ENCODE data around the gene ANKRD53.
"Not testable (repeated sequence)": the region's sequence is repeated elsewhere in the genome, so short reads cannot be mapped to it uniquely, and the experiment has no call there.

ANKRD53 gene

DNA sequence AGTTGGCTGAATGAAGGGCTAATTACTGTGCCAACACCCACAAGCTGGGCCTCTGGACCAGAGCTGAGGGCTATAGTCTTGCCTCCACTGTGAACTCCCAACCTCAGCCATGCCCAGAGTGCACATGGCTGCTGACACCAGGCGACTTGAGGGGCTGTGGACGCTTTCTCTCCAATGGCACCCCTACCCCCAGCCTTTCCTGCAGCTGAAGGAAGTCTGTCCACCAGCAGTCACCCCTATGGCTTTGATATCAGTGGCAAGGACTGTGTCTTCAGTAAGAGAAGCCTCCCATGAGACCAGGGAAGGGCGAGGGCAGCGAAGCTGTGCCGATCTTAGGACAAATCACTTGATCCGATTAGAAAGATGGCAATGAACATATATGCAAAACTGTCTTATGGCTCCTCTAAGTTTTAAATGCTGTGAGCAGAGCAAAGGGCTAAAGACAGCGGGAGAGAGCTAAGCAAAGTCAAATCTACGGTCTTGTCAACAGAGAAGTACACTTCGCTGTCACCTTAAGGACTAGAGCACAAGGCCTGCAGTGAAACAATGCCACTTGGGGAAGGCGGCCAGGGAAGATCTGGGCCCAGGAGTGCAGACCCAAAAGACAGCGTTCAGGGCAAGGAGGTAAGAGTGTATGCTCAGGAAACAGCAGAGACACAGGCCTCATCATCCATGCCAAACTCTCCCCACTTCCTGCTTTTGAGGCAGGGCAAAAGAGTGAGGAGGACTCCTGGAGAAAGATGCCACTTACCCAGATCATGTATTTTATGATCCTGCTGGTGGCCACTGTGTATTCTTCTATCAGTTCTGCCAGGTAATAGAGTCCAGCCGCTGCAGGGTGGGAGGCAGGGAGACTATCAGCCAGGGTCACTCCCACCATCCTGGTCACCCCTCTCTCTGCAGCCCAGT is 14.8 kb downstream of the ANKRD53 start:
- no peak for DNase-seq

DNA sequence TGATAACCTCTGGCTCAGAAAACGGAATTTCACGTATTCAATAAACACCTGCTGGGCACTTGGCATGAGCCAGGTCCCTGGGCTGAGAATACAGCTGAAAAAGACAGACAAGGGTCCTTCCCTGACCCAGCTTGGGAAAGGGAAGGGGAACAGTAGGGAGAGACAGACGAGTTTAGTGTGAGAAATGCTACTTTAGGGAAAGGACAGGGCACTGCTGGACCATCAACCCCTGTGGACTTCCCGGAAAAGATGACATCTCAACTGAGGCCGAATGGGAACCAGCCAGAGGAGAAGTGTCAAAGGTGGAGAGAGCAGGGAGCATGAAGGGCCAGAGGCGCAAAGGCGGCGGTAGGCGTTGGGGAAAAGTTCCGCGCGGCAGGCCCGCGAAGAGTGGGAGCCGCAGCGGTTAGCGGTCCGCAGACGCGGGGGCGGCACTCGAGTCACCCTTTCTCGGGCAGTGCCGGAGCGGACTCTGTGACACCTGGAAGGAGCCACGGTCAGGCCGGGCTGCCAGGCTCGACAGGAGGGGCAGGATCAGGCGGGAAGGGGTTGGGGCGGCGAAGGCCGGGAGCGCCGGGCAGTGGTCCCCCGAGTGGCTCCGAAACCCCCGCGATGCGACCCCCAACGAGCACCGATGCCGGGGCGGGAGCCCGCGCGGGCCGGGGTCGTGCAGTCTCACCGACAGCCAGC is 15.7 kb downstream of the ANKRD53 start:
- DNase-seq, result no peak

DNA sequence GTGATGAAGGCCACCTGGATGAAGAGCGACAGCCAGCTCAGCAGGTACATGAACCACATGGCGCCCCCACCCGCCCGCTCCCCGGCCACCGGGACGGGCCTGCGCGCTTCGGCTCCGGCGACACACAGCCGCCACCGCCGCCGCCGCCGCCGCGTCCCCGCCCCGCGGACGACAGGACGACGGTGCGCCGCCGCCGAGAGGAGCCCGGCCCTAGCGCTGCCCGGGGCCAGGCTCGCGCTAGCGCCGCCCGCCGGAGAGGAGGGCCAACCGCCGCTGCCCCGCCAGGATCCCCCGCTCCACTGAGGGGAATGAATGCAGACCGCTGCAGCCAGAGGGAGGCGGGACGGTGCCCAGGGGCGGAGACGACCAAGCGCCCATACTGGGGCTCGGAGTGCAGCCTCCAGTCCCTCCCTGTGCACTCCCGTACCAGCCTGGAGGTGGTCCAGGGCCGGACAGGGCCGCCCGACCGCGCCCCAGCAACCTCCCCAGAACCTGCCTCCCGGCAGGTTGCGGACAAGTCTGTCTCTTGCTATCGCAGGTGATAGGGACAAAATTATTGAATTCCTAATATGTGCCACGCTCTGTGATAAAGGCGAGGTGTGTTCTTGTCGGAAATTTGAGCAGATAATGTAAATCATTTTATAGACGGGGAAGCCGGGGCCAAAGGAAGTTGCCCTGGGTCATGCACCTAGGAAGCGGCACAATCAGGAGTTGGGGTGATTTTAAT is 16.4 kb downstream of the ANKRD53 start, which contains the start of gene TEX261:
TSS of gene TEX261 (minus strand) at position 175 of the 727 bp plus-strand sequence. CDS start at position 59, 116 bp downstream.
- DNase-seq, result peak; percentile 95

DNA sequence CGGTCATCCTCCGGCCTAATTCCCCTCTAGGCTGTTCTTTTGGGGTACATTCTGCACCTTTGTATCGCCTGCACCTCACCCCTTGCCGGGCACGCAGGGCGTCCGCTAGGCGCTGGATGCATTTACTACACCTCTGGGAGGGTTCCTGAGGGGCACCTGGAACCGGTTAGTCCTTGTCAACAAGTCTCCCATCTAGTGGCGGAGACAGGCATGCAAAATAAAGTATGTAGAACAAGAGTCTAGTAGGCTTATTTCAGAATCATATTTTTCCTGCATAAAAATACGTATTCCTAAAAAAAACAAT is 16.9 kb downstream of the ANKRD53 start:
- no peak for DNase-seq

DNA sequence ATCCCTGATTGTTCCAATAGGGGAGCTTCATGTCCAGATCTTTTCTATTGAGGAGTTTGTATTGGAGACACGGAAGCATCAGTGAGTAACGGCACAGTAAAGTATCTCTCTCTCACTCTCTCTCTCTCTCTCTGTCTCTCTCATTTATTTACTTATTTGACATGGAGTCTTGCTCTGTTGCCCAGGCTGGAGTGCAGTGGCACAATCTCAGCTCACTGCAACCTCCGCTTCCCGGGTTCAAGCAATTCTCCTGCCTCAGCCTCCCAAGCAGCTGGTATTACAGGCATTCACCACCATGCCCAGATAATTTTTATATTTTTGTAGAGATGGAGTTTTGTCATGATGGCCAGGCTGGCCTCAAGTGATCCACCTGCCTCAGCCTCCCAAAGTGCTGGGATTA is 20.5 kb downstream of the ANKRD53 start:
- DNase-seq, result not testable (repeated sequence)

DNA sequence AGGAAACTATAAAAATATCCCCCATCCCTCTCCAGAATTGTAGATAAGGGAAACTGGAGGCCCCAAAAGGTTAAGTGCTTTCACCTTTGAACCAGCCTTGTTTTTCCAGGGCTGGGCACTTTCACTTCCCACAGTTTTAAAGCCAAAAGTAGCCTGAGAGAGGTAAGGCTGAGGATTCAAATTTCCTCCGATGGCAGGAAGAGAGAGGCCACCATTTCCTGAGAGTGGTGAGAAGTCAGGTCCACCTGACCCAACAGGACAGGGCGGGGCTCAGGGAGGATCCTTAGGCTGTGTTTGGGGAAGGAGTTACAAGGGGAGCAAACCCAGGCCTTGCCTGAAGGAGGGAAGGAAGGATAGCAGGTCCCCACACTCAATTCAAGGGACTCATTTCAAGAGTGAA is 20.9 kb downstream of the ANKRD53 start:
- DNase-seq, result no peak

DNA sequence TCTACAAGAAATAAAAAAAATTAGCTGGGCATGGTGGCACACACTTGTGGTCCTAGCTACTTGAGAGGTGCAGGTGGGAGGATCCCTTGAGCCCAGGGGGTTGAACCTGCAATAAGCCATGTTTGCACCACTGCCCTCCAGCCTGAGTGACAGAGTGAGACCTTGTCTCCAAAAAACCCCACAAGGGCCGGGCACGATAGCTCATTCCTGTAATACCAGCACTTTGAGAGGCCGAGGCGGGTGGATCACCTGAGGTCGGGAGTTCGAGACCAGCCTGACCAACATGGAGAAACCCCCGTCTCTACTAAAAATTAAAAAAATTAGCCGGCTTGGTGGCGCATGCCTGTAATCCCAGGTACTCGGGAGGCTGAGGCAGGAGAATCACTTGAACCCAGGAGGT is 21.5 kb downstream of the ANKRD53 start:
- DNase-seq, result not testable (repeated sequence)

DNA sequence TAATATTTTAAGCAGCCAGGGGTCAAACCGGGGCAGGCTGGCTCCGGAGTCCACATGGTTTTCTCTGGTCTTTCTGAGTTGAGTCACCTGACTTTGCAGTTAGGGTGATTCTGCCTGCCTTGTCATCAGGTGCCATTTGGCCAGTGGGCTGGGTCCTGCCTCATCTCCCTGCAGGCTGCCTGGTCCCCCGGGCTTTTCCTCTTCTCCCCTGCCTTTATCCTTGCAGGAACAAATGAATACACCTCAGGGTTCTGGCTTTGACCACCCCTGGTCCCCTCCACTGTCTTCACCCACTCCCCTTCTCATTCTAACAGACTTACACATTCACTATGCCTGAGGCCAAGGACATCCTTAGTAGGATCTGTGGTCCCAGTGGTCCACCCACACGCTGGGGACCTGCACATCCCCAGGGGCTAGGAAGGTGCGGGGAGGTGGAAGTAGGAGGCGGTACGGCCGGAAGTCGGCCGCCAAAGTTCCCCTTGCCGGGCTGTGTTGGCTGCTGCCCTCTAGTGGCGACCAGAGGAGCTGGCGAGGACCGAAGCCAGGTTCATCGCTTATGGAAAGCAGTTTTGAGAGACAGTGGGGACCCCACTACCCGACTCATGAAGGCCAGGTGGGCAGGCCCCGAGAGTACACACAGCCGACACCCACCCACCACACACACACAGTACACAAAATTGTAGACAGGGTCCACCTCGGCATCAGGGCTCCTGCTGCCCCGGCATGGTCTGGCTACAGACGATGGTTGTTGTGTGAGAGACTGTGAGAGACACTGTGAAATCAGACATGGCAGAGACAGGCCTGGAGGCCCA is 22.6 kb downstream of the ANKRD53 start:
- peak; percentile 81 for DNase-seq

DNA sequence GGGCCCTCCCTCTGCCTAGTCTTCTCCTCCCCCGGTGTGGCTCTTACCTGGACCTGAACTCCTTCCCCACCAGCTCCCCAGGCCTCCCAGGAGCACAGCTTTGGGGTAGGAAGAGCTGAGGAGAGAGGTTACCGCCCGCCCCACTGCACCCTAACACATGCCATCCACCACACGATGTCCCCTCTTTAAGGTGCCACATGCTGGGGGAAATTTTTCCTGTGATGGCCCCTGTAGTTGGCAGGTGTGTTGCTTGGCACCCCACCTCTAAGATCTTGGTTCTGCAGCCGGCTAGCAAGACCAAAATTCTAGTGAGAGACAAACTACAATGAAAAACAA is 23.1 kb downstream of the ANKRD53 start:
- no peak for DNase-seq

DNA sequence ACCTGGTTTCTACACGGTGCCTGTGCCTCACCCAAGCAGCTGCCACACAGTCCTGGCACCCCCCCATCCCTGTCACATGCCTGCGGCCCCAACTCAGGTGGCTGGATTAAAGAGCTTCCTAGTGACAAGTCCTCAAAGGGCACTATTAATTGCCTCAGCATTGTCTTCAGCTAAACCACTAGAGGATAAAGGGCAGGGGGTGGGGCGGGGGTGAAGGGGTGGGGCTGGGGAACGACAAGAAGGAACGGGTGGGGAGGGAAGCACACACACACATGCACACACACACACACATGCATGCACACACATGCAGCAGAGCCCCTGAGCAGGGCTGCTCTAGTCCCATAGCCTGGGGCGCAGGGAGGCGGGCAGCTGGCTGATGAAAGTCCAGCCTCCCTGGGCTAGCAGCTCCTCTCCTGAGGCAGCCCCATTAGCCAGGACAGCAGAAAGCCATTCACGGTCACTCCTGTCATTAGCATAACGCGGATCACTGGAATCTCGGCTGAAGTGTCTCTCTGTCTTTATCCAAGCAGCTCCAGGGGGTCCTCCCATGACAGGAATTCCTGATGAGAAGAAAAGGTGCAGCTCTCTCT is 23.6 kb downstream of the ANKRD53 start:
- DNase-seq, result peak; percentile 96

DNA sequence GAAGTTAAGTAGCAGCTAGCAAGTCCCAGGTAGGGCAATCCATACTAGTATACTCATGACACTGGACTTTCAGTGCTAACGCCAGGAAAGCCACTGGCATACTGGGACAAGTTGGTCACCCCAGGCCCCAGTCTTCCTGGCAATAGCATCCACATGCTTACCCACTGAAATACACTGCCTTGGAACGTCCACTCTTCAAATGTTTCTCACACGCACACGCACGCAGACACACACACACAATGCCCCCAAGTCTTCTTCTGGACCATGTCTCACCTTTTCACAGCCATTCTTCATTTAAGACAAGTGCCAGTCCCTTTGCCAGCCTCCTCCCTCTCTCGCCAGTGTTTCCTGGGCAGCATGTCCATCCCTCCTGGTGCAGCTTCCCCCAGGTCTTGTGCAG is 25.0 kb downstream of the ANKRD53 start:
- DNase-seq, result no peak

DNA sequence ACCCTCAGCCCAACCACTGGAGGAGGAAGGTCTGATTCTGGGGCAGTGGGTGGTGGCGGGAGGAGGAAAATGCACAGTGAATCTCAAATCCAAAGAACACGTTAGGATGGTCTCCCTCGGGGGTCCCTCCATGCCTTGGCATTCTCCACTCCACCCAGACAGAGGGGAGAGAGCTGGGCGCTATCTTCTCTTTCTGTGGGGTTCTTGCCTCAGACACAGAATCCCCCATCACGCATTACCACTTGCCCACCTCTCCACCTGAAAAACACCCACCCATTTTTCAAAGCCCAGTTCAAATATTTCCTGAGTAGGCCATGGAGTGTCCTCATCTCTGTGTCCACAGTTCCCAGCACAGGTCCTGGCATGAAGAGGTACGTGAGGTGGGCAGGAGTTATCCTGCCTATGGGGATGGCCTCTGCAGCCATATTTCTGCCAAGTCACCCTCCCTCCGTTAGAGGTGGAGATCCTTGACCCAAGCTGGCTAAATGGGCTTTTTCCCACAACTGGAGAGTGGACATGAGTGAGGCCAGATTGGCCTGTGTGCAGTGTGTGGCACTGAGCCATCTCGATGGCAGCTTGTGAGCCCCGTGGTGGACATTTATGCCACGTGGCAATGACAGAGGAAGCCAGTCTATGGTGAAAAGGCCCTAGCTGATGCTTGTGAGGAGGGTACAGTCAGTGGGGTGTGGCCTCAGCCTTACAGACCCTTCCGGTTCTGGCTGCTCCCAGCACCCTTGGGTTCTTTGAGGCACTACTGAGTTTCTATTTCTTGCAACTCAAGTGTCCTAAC is 25.7 kb downstream of the ANKRD53 start:
- no peak for DNase-seq

DNA sequence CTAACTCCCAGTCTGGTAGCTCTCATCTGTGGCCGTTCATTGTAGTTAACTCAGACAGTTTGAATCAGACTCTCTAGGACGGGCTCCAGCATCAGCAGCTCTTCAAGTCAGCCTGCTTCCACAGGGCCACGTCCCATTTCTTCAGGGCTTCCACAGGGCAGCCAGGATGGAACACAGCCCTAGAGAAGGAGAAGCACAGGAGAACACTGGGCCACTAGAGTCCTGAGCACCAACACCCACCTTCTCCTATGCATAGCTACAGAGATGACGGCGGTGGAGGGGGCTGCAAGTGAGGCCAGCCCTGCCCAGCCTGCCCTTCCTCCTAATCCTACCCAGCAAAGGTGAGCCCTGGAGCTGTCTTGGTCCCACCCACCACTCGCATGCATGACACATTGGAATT is 26.4 kb downstream of the ANKRD53 start:
- DNase-seq, result no peak

DNA sequence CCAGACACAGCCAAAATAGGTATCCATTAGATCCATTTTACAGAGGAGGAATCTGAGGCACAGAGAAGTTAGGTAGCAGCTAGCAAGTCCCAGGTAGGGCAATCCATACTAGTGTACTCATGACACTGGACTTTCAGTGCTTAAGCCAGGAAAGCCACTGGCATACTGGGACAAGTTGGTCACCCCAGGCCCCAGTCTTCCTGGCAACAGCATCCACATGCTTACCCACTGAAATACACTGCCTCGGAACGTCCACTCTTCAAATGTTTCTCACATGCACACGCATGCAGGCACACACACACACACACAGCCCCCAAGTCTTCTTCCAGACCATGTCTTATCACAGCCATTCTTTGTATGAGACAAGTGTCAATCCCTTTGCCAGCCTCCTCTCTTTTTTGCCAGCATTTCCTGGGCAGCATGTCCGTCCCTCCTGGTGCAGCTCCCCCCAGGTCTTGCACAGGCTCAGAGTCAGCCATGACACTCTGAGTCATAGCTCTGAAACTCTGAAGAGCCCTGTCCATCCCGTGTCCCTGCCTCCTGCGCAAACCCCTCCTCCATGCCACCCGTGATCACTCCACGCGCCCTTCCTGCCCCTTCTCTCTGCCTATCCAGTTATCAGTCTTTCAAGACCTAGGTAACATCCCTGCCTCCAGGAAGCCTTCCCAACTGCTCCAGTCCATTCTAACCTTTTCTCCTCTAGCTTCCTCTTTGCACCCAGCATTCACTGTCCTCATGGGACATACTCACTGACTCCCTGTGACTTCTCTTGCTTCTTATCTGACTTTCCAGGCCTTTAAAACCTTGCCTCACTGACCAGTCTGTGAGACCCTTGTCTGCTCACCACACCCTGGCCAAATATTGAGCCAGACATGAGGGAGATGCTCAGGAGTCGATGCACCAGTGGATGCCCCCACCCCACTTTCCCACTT is 27.1 kb downstream of the ANKRD53 start:
- no peak for DNase-seq

DNA sequence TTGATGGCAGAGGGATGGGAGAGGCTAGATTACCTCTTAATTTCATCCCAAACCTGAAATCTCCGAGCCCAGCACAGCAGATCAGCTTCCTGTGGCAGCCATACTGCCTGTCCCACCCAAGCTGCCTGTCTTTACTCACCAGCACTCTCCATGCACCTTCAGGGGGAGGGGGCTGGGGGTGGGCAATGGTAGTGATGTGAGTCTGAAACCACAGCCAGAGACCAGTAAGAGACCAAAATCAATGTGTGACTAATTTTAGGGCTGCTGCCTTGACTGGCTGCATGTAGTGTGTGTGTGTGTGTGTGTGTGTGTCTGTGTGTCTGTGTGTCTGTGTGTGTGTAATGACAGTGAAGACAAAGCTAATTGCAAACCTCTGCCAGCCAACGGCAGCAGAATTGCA is 27.9 kb downstream of the ANKRD53 start:
- no peak for DNase-seq

DNA sequence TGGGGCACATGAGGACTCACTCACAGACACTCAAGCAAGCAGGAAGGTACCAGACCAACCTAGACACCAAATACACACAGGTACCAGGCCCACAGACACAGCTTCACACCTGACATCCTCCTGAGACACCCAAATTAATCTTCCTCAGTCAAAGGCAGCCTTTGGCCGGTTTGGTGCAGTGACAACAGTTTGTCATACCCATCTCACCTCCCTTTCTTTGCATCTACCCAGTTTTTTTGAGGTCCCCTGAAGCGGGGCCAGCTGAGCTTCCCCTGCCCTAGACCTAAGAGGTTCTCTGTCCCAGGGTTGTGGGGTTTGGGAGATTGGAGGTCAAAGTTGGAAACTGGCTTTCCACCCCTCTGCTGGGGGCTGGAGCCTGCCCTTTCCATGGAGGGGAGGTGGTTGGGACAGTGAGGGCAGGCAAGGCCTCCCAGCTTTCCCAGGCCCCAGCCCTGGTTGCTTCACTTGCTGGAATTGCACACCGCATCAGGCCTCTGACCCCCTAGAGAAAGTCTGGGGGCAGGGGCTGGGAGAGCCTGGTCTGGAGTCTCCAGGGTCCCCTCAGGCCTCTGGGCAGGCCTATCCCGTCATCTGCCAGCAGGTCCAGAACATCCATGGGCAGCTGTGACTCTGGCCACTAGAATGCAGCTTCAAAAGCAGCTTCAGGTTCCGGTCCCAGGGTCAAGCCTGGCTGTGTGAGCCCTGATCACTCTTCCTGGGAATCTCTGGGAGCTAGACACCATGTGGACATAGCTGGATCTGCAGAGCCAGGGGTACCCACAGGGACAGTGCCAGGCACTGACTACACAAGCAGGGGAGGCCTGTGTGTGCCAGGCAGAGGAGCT is 28.7 kb downstream of the ANKRD53 start:
- no peak for DNase-seq

DNA sequence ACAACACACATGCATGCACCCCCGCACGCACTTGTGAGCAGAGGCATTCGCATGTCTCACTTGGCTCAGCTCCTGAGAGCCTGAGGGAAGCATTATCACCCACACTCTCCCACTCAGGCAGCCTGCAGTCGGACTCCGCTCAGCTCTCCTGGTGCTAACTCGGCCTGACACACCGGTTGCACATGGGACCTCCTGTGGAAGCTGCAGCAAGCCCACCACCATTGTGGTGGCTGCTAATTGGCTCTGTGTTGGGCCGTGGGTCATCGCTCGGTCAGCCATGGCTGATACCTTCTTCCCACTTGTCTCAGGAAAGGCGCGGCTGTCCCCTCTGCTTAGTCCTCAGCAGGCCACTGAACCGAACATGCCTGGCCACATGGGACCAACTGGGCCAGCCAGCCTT is 29.9 kb downstream of the ANKRD53 start:
- no peak for DNase-seq

DNA sequence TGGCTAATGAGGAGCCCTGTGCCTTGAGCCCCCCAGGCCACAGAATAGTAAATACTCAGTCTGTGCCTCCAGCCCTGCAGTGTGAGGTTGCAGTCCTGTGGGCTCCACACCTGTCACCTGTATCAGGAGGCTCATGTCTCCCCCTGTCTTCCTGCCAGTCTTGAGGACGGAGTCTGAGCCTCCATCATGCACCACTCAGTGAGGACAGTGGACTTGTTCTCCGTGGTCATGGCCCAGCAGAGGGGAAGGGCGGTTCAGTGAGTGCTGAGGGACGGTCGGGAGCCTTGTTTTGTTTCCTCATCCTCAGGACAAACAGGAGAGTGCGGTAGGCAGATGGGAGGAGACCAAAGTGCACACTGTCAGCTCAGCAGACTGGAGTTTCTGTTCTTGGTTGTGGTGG is 33.4 kb downstream of the ANKRD53 start:
- DNase-seq, result not testable (repeated sequence)

DNA sequence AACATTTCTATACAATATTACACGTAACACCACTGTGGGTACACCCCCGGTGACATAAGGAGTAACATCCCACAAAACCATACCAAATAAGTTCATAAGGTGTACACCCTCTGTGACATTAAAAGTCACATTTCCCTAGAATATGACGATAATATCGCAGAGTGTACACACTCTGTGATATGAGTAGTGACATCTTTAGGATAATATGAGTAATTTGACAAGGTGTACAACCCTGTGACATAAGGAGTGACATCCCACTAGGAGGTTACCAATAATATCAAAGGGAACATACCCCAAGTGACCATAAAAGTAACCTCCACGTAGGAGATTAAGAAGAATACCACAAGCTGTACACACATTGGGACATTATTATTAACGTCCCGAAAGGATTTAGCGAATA is 40.2 kb downstream of the ANKRD53 start:
- no peak for DNase-seq

DNA sequence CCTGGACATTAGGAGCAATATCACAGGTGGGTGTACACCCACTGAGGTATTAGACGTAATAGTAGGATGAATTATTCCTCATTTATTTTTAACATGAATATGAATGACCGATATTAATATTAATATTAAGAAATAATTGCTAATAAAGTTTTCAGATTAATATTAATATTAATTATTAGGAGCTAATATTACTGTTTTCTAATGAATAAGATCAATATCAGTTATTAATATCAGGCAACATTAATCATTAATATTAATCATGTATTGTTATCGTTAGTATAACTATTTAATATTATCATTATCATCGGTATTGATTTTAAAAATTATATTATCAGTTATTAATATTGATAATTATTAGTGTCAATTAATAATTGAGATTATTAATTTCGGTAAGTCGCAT is 41.6 kb downstream of the ANKRD53 start:
- DNase-seq, result not testable (repeated sequence)
